ENCODE measurements around the gene USH2A. TPM values are rescaled to one million over a fixed set of nuclear protein-coding genes. Genes with fewer than 3 reads are reported as not detected.
"Not testable (repeated sequence)": the region's sequence is repeated elsewhere in the genome, so short reads cannot be mapped to it uniquely, and the experiment has no call there.

USH2A gene
- total and polyA plus RNA-seq, 5 experiments from 2014 or later: not detected

- no peak overlapping the region for H3K27ac Mint-ChIP-seq
- POLR2A ChIA-PET: no interaction called here
- DNase-seq (no peak), ATAC-seq (no peak)
- no peaks in the 10 kb centered on the region for H3K27me3 Mint-ChIP-seq
- peaks cover 0 to 29% (median 4%) of the 10 kb centered on the region in 9 donors for H3K9me3 Mint-ChIP-seq
- no peak overlapping the region for H3K4me3 Mint-ChIP-seq
- no peaks in the 10 kb centered on the region for H3K4me1 Mint-ChIP-seq
- H3K36me3 Mint-ChIP-seq: no peaks in the 10 kb centered on the region
These were observed 43.8 kb downstream of the USH2A start for GRCh38 chr1:216379441-216379840.

- H3K9me3 Mint-ChIP-seq: peaks cover 0 to 34% (median 9%) of the 10 kb centered on the region in 9 donors
- H3K4me3 Mint-ChIP-seq: no peak overlapping the region
- no peak overlapping the region for H3K27ac Mint-ChIP-seq
- DNase-seq (no peak), ATAC-seq (no peak)
- no peaks in the 10 kb centered on the region for H3K27me3 Mint-ChIP-seq
- H3K4me1 Mint-ChIP-seq: no peaks in the 10 kb centered on the region
- POLR2A ChIA-PET: no interaction called here
- no peaks in the 10 kb centered on the region for H3K36me3 Mint-ChIP-seq
These were observed 55.0 kb downstream of the USH2A start for GRCh38 chr1:216368249-216368648.

- peaks cover 0 to 22% (median 4%) of the 10 kb centered on the region in 9 donors for H3K9me3 Mint-ChIP-seq
- POLR2A ChIA-PET: no interaction called here
- no peak overlapping the region for H3K4me3 Mint-ChIP-seq
- DNase-seq (no peak), ATAC-seq (no peak)
- H3K27me3 Mint-ChIP-seq: no peaks in the 10 kb centered on the region
- H3K27ac Mint-ChIP-seq: no peak overlapping the region
- no peaks in the 10 kb centered on the region for H3K36me3 Mint-ChIP-seq
- no peaks in the 10 kb centered on the region for H3K4me1 Mint-ChIP-seq
These were observed 56.3 kb downstream of the USH2A start for GRCh38 chr1:216366979-216367378.

- H3K9me3 Mint-ChIP-seq: peaks cover 0 to 13% (median 0%) of the 10 kb centered on the region in 9 donors
- H3K27ac Mint-ChIP-seq: no peak overlapping the region
- ATAC-seq (no peak), DNase-seq (no peak)
- POLR2A ChIA-PET: no interaction called here
- H3K27me3 Mint-ChIP-seq: no peaks in the 10 kb centered on the region
- H3K4me1 Mint-ChIP-seq: no peaks in the 10 kb centered on the region
- no peaks in the 10 kb centered on the region for H3K36me3 Mint-ChIP-seq
- no peak overlapping the region for H3K4me3 Mint-ChIP-seq
These were observed 66.3 kb downstream of the USH2A start for GRCh38 chr1:216356945-216357344.

GRCh38 chr1:216350186-216350585 lies 73.1 kb downstream of the USH2A start:
- Mint-ChIP-seq H3K27ac (no peak overlapping the region), H3K4me3 (no peak overlapping the region), H3K27me3 (no peaks in the 10 kb centered on the region), H3K9me3 (peaks cover 0 to 21% (median 2%) of the 10 kb centered on the region in 9 donors), H3K4me1 (no peaks in the 10 kb centered on the region), H3K36me3 (no peaks in the 10 kb centered on the region)
- ATAC-seq (no peak), DNase-seq (no peak)
- POLR2A ChIA-PET: no interaction called here

GRCh38 chr1:216346526-216346925 lies 76.7 kb downstream of the USH2A start:
- DNase-seq (no peak), ATAC-seq (no peak)
- no peak overlapping the region for H3K4me3 Mint-ChIP-seq
- H3K27ac Mint-ChIP-seq: no peak overlapping the region
- POLR2A ChIA-PET: no interaction called here
- no peaks in the 10 kb centered on the region for H3K36me3 Mint-ChIP-seq
- H3K9me3 Mint-ChIP-seq: peaks cover 0 to 23% (median 4%) of the 10 kb centered on the region in 9 donors
- H3K4me1 Mint-ChIP-seq: no peaks in the 10 kb centered on the region
- H3K27me3 Mint-ChIP-seq: no peaks in the 10 kb centered on the region

GRCh38 chr1:216340542-216340941 lies 82.7 kb downstream of the USH2A start:
- POLR2A ChIA-PET, H3K4me1 Mint-ChIP-seq, ATAC-seq, DNase-seq, H3K27ac Mint-ChIP-seq, H3K27me3 Mint-ChIP-seq, H3K36me3 Mint-ChIP-seq, H3K4me3 Mint-ChIP-seq: not testable (repeated sequence)
- peaks cover 0 to 25% (median 9%) of the 10 kb centered on the region in 9 donors for H3K9me3 Mint-ChIP-seq

- H3K27ac Mint-ChIP-seq: no peak overlapping the region
- H3K36me3 Mint-ChIP-seq: no peaks in the 10 kb centered on the region
- DNase-seq (no peak), ATAC-seq (no peak)
- no peaks in the 10 kb centered on the region for H3K27me3 Mint-ChIP-seq
- H3K9me3 Mint-ChIP-seq: peaks cover 0 to 33% (median 14%) of the 10 kb centered on the region in 9 donors
- POLR2A ChIA-PET: no interaction called here
- H3K4me3 Mint-ChIP-seq: no peak overlapping the region
- no peaks in the 10 kb centered on the region for H3K4me1 Mint-ChIP-seq
These were observed 90.8 kb downstream of the USH2A start for GRCh38 chr1:216332462-216332861.

GRCh38 chr1:216332003-216332402 lies 91.2 kb downstream of the USH2A start:
- no peak overlapping the region for H3K4me3 Mint-ChIP-seq
- no peaks in the 10 kb centered on the region for H3K36me3 Mint-ChIP-seq
- H3K9me3 Mint-ChIP-seq: peaks cover 0 to 34% (median 14%) of the 10 kb centered on the region in 9 donors
- H3K4me1 Mint-ChIP-seq: no peaks in the 10 kb centered on the region
- DNase-seq (no peak), ATAC-seq (no peak)
- H3K27ac Mint-ChIP-seq: no peak overlapping the region
- POLR2A ChIA-PET: no interaction called here
- no peaks in the 10 kb centered on the region for H3K27me3 Mint-ChIP-seq

- Mint-ChIP-seq H3K27me3 (no peaks in the 10 kb centered on the region), H3K9me3 (peaks cover 0 to 34% (median 14%) of the 10 kb centered on the region in 9 donors), H3K36me3 (no peaks in the 10 kb centered on the region), H3K4me1 (no peaks in the 10 kb centered on the region), H3K4me3 (no peak overlapping the region), H3K27ac (no peak overlapping the region)
- DNase-seq: no peak
- POLR2A ChIA-PET: no interaction called here
- ATAC-seq: no peak
These were observed 92.0 kb downstream of the USH2A start for GRCh38 chr1:216331211-216331610.

- POLR2A ChIA-PET: no interaction called here
- H3K4me1 Mint-ChIP-seq: no peaks in the 10 kb centered on the region
- no peak for ATAC-seq
These were observed 93.0 kb downstream of the USH2A start for GRCh38 chr1:216330262-216330661.

GRCh38 chr1:216325946-216326345 lies 97.3 kb downstream of the USH2A start:
- H3K4me3 Mint-ChIP-seq: no peak overlapping the region
- no peaks in the 10 kb centered on the region for H3K27me3 Mint-ChIP-seq
- no peaks in the 10 kb centered on the region for H3K36me3 Mint-ChIP-seq
- POLR2A ChIA-PET: no interaction called here
- DNase-seq: no peak
- H3K27ac Mint-ChIP-seq: no peak overlapping the region
- no peak for ATAC-seq
- peaks cover 0 to 26% (median 8%) of the 10 kb centered on the region in 9 donors for H3K9me3 Mint-ChIP-seq
- no peaks in the 10 kb centered on the region for H3K4me1 Mint-ChIP-seq

More at GRCh38 chr1:216330262-216330661, 93.0 kb downstream of the USH2A start:
- H3K27ac Mint-ChIP-seq: no peak overlapping the region
- H3K4me3 Mint-ChIP-seq: no peak overlapping the region
- H3K9me3 Mint-ChIP-seq: peaks cover 0 to 34% (median 10%) of the 10 kb centered on the region in 9 donors
- no peaks in the 10 kb centered on the region for H3K36me3 Mint-ChIP-seq
- no peaks in the 10 kb centered on the region for H3K27me3 Mint-ChIP-seq
- DNase-seq: no peak

GRCh38 chr1:216325336-216325735 lies 97.9 kb downstream of the USH2A start:
- H3K27me3 Mint-ChIP-seq: no peaks in the 10 kb centered on the region
- POLR2A ChIA-PET: no interaction called here
- no peaks in the 10 kb centered on the region for H3K4me1 Mint-ChIP-seq
- ATAC-seq: no peak
- no peak for DNase-seq
- H3K27ac Mint-ChIP-seq: no peak overlapping the region
- H3K4me3 Mint-ChIP-seq: no peak overlapping the region
- peaks cover 0 to 25% (median 8%) of the 10 kb centered on the region in 9 donors for H3K9me3 Mint-ChIP-seq
- no peaks in the 10 kb centered on the region for H3K36me3 Mint-ChIP-seq

- Mint-ChIP-seq H3K36me3 (no peaks in the 10 kb centered on the region), H3K4me3 (no peak overlapping the region), H3K27me3 (no peaks in the 10 kb centered on the region), H3K27ac (no peak overlapping the region), H3K4me1 (no peaks in the 10 kb centered on the region), H3K9me3 (peaks cover 0 to 13% (median 4%) of the 10 kb centered on the region in 9 donors)
- DNase-seq (no peak), ATAC-seq (no peak)
- POLR2A ChIA-PET: no interaction called here
These were observed 99.9 kb downstream of the USH2A start for GRCh38 chr1:216323344-216323743.

All from naive thymus-derived CD8-positive, alpha-beta T cell (primary cell).